ENCODE measurements around the gene PRELID2. TPM values are rescaled to one million over a fixed set of nuclear protein-coding genes. Genes with fewer than 3 reads are reported as not detected.
"Not testable (repeated sequence)": the region's sequence is repeated elsewhere in the genome, so short reads cannot be mapped to it uniquely, and the experiment has no call there.

Gene PRELID2
- total and polyA plus RNA-seq, 2 donors (not counting 3 experiments of a cell fraction or from before 2014, with no cell fraction given) = 3.2 to 16.4 TPM

GRCh38 chr5:145867806-145868205 lies 32.7 kb upstream of the PRELID2 start:
- dilution Hi-C loops (cut with MboI; ENCODE audit: extremely low pct_ligation_motif_present, low sequenced_read_pairs) (no loop called here), intact Hi-C loops (cut with micrococcal nuclease) (no loop called here)
- Histone ChIP-seq H3K27ac (ENCODE audit: insufficient read depth, low read depth, low read length) (no peak overlapping the region), H4K20me1 (replicated peaks; ENCODE audit: control insufficient read depth, extremely low read depth, insufficient read depth, low read length) (no peaks in the 10 kb centered on the region), H3K9me3 (replicated peaks; ENCODE audit: control insufficient read depth, insufficient read depth, low read length) (no peaks in the 10 kb centered on the region), H3K27me3 (ENCODE audit: control insufficient read depth in 2 of 2, insufficient read depth in 2 of 2, low read length in 2 of 2) (no peaks in the 10 kb centered on the region), H3K36me3 (ENCODE audit: control insufficient read depth in 2 of 2, extremely low read depth in 1 of 2, insufficient read depth in 2 of 2, low read length in 2 of 2) (no peaks in the 10 kb centered on the region), H3K4me1 (ENCODE audit: control insufficient read depth, extremely low read depth, insufficient read depth, low read length) (no peaks in the 10 kb centered on the region), H2AFZ (ENCODE audit: low read depth, low read length) (no peak overlapping the region), H3K9me1 (replicated peaks; ENCODE audit: control insufficient read depth, extremely low read depth, insufficient read depth, low read length) (no peaks in the 10 kb centered on the region), H3K9ac (replicated peaks; ENCODE audit: extremely low read depth, insufficient read depth, low read length) (no peak overlapping the region), H3K4me3 (replicated peaks in 1 of 3; ENCODE audit: insufficient read depth in 1 of 3, low read depth in 1 of 3, low read length in 3 of 3) (no peak overlapping the region), H3K4me2 (ENCODE audit: insufficient read depth, low read length) (no peak overlapping the region), H3K79me2 (ENCODE audit: control insufficient read depth, insufficient read depth, low read length) (no peaks in the 10 kb centered on the region)
- TF ChIP-seq EZH2 (IDR thresholded peaks at IDR 0.05; ENCODE audit: borderline replicate concordance, low read depth, low read length, severe bottlenecking) (no peak), FOS (IDR thresholded peaks at IDR 0.05; ENCODE audit: borderline replicate concordance, insufficient read depth, low read length) (no peak), POLR2AphosphoS5 (IDR thresholded peaks at IDR 0.05; ENCODE audit: insufficient read depth, low read depth, low read length) (no peak), CTCF (IDR thresholded peaks at IDR 0.05; ENCODE audit: extremely low read depth in 1 of 2, insufficient read depth in 1 of 2, low read depth in 1 of 2, low read length in 2 of 2) (no peak), GATA2 (IDR thresholded peaks at IDR 0.05; ENCODE audit: insufficient read depth, insufficient read length, low read depth, low read length) (no peak), MYC (IDR thresholded peaks at IDR 0.05; ENCODE audit: low read depth, low read length) (no peak), MAX (IDR thresholded peaks at IDR 0.05; ENCODE audit: insufficient read depth, insufficient read length) (no peak), POLR2A (IDR thresholded peaks at IDR 0.05; ENCODE audit: low read depth, low read length) (no peak), JUN (IDR thresholded peaks at IDR 0.05; ENCODE audit: borderline replicate concordance, insufficient read depth, insufficient read length, low read depth) (no peak)
- ChIA-PET POLR2A (no interaction called here), CTCF (interaction anchor here (1.1 to 1.5 kb wide), 2 partner anchors 20 to 42 kb away, joined by 3 read pairs; no protein-coding TSS in a partner anchor)
- no peak for FAIRE-seq
- BruUV-seq (replicated peaks) = no TSS peak
- no peak for DNase-seq (ENCODE audit: low read depth, low spot score)

DNA sequence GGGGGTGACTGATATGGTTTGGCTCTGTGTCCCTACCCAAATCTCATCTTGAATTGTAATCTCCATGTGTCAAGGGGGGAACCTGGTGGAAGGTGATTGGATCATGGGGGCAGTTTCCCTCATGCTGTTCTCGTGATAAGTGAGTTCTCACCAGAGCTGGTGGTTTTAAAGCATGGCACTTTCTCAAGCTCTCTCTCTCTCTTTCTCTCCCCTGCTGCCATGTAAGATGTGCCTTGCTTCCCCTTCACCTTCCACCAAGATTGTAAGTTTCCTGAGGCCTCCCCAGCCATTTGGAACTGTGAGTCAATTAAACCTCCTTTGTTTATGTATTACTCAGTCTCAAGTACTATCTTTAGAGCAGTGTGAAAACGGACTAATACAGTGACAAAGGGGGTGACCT lies 29.3 kb upstream of the PRELID2 start:
- H4K20me1 ChIP-seq (replicated peaks; ENCODE audit: control insufficient read depth, extremely low read depth, insufficient read depth, low read length); H3K27me3 ChIP-seq (ENCODE audit: control insufficient read depth in 2 of 2, insufficient read depth in 2 of 2, low read length in 2 of 2); FAIRE-seq; DNase-seq (ENCODE audit: low read depth, low spot score); intact Hi-C loops (cut with micrococcal nuclease); H3K27ac ChIP-seq (ENCODE audit: insufficient read depth, low read depth, low read length); H3K9me3 ChIP-seq (replicated peaks; ENCODE audit: control insufficient read depth, insufficient read depth, low read length); H2AFZ ChIP-seq (ENCODE audit: low read depth, low read length); BruUV-seq (replicated peaks); H3K4me2 ChIP-seq (ENCODE audit: insufficient read depth, low read length); H3K4me1 ChIP-seq (ENCODE audit: control insufficient read depth, extremely low read depth, insufficient read depth, low read length); dilution Hi-C loops (cut with MboI; ENCODE audit: extremely low pct_ligation_motif_present, low sequenced_read_pairs); H3K79me2 ChIP-seq (ENCODE audit: control insufficient read depth, insufficient read depth, low read length); H3K9ac ChIP-seq (replicated peaks; ENCODE audit: extremely low read depth, insufficient read depth, low read length); POLR2A ChIA-PET; H3K4me3 ChIP-seq (replicated peaks in 1 of 3; ENCODE audit: insufficient read depth in 1 of 3, low read depth in 1 of 3, low read length in 3 of 3); H3K9me1 ChIP-seq (replicated peaks; ENCODE audit: control insufficient read depth, extremely low read depth, insufficient read depth, low read length); H3K36me3 ChIP-seq (ENCODE audit: control insufficient read depth in 2 of 2, extremely low read depth in 1 of 2, insufficient read depth in 2 of 2, low read length in 2 of 2): not testable (repeated sequence)
- CTCF ChIA-PET = interaction anchor here (0.9 kb wide), 1 partner anchor 71 kb away, joined by 4 read pairs; no protein-coding TSS in a partner anchor
